Sigmoid colon (tissue), 4 donors: ENCODE data around the gene PM20D1.

Experiments used
- POLR2A ChIP-seq, 2 donors: fragments of 450-650 bp; IDR thresholded peaks; one replicate each; pipeline ENCODE4 v1.6.1; 2016; ENCODE audit warnings: antibody characterized with exemption in 2 of 2, mild to moderate bottlenecking in 2 of 2, moderate library complexity in 2 of 2
- POLR2AphosphoS5 ChIP-seq, 4 donors: sonication (generic); formaldehyde crosslinking; IDR thresholded peaks; one replicate each; pipeline ENCODE4 v1.6.1; 2017; ENCODE audit warnings: antibody characterized with exemption in 4 of 4
- TF ChIP-seq, protein P1 (sequence below), 4 experiments: fragments of 450-650 bp in 3 of 4; fragments of 200-600 bp in 1 of 4; IDR thresholded peaks; one replicate each; pipeline ENCODE4 v1.5.1; 2016 to 2019; ENCODE audit warnings: antibody characterized with exemption in 4 of 4, mild to moderate bottlenecking in 3 of 4, moderate library complexity in 2 of 4

DNA sequence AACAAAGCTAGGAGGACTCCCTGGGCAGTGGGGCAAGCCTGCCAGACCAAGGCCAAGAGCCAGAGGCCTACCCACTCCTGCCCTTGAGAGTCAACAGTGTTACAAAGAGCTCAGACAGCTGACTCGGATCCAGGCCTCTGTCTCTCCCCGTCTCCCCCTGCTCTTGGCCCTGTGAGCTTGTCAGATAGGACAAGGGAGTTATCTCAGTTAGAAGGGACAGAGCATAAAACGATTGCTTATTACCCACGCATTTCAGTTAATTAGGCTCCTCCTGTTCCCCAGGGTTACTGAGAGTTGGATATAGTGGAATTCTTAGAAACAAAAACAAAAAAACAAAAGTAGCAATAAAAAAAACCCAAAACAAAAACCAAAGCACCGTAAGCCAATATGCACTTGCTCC lies 38.3 kb downstream of the PM20D1 start:
- TF ChIP-seq POLR2A (IDR thresholded peaks at IDR 0.05): no peak
- TF ChIP-seq, protein P1, sequence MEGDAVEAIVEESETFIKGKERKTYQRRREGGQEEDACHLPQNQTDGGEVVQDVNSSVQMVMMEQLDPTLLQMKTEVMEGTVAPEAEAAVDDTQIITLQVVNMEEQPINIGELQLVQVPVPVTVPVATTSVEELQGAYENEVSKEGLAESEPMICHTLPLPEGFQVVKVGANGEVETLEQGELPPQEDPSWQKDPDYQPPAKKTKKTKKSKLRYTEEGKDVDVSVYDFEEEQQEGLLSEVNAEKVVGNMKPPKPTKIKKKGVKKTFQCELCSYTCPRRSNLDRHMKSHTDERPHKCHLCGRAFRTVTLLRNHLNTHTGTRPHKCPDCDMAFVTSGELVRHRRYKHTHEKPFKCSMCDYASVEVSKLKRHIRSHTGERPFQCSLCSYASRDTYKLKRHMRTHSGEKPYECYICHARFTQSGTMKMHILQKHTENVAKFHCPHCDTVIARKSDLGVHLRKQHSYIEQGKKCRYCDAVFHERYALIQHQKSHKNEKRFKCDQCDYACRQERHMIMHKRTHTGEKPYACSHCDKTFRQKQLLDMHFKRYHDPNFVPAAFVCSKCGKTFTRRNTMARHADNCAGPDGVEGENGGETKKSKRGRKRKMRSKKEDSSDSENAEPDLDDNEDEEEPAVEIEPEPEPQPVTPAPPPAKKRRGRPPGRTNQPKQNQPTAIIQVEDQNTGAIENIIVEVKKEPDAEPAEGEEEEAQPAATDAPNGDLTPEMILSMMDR (IDR thresholded peaks at IDR 0.05): no peak
- no peak for TF ChIP-seq POLR2AphosphoS5 (IDR thresholded peaks at IDR 0.05)
